Common myeloid progenitor, CD34-positive (primary cell): Measurements from ENCODE around the gene CHP2.
"Not testable (repeated sequence)": the region's sequence is repeated elsewhere in the genome, so short reads cannot be mapped to it uniquely, and the experiment has no call there.

ENCODE experiments used
- CTCF ChIA-PET: fragments of 350-600 bp; sonication (Branson Sonifier 250); formaldehyde crosslinking; loops from one replicate; lab custom pipeline; 2021; ENCODE audit warnings: antibody characterized with exemption; lab: Charles Lee
- POLR2A ChIA-PET: fragments of 350-600 bp; sonication (Branson Sonifier 250); formaldehyde crosslinking; loops from one replicate; lab custom pipeline; 2021; ENCODE audit warnings: antibody characterized with exemption; lab: Charles Lee
- DNase-seq, 3 donors: peaks; one replicate each; pipeline versions ENCODE4 v3.0.0 to v3.0.0-alpha.2; 2013
- H3K27ac ChIP-seq, 2 experiments: 1 replicate in 1 of 2; 2 replicates in 1 of 2; pipeline ENCODE4 v1.7.0; 2013; ENCODE audit warnings: inconsistent platforms in 2 of 2, low read length in 2 of 2, mild to moderate bottlenecking in 2 of 2, low read depth in 1 of 2, moderate library complexity in 1 of 2; ENCODE audit not compliant: severe bottlenecking in 2 of 2, insufficient read depth in 1 of 2, poor library complexity in 1 of 2
- H3K27me3 ChIP-seq, 5 experiments: replicated peaks in 2 of 5; 1 replicate in 3 of 5; 2 replicates in 2 of 5; pipeline versions ENCODE4 v1.6.1 to v1.7.0; 2013; ENCODE audit warnings: low read length in 4 of 5, mild to moderate bottlenecking in 2 of 5, moderate library complexity in 2 of 5, inconsistent platforms in 1 of 5; ENCODE audit not compliant: insufficient read depth in 5 of 5, control insufficient read depth in 4 of 5
- H3K36me3 ChIP-seq, 4 experiments: 1 replicate in 2 of 4; 2 replicates in 2 of 4; pipeline versions ENCODE4 v1.6.1 to v1.7.0; 2013; ENCODE audit warnings: low read length in 3 of 4, control low read depth in 1 of 4, mild to moderate bottlenecking in 1 of 4; ENCODE audit not compliant: control insufficient read depth in 4 of 4, insufficient read depth in 4 of 4
- H3K4me1 ChIP-seq, 4 experiments: 1 replicate in 3 of 4; 2 replicates in 1 of 4; pipeline versions ENCODE4 v1.6.1 to v1.7.1; 2013; ENCODE audit warnings: low read length in 3 of 4, mild to moderate bottlenecking in 3 of 4, control low read depth in 1 of 4, inconsistent platforms in 1 of 4, moderate library complexity in 1 of 4; ENCODE audit not compliant: control insufficient read depth in 4 of 4, insufficient read depth in 4 of 4; ENCODE audit errors: control extremely low read depth in 1 of 4
- H3K4me3 ChIP-seq, 7 experiments: 1 replicate in 4 of 7; 2 replicates in 3 of 7; pipeline versions ENCODE4 v1.5.1 to v1.7.0; 2013; ENCODE audit warnings: mild to moderate bottlenecking in 7 of 7, low read length in 6 of 7, moderate library complexity in 6 of 7, inconsistent platforms in 2 of 7, low read depth in 2 of 7, control low read depth in 1 of 7; ENCODE audit not compliant: insufficient read depth in 4 of 7, control insufficient read depth in 1 of 7; ENCODE audit errors: extremely low read depth in 1 of 7
- H3K9me3 ChIP-seq, 5 experiments: 1 replicate in 4 of 5; 2 replicates in 1 of 5; pipeline versions ENCODE4 v1.6.1 to v1.7.1; 2013; ENCODE audit warnings: low read length in 4 of 5, mild to moderate bottlenecking in 2 of 5, inconsistent platforms in 1 of 5, low read depth in 1 of 5, moderate library complexity in 1 of 5; ENCODE audit not compliant: control insufficient read depth in 4 of 5, insufficient read depth in 2 of 5; ENCODE audit errors: control extremely low read depth in 1 of 5
- WGBS: methylation state at CpG from one replicate; pipeline ENCODE4 v1.1.5; 2013; ENCODE audit not compliant: insufficient coverage; 5-methylcytosine and 5-hydroxymethylcytosine counted together

Gene CHP2

DNA sequence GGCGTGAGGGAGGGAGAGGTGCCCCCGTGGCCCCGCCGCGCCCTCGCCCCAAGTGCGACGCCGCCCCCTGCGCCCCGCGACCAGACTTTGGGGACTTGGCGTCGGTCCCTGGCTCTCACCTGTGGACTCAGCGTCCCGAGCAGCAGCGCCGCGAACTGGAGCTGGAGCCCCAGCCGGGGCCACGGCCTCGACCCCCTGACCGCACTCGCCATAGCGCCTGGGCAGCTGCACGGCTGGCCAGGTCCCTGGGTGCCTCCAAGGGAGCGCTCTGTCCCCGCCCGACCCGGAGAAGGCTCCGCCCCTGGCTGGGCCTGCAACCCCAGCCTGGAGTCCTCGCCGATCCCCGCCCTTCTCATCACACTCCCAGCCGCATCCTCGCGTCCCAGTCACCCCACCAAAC lies 41.9 kb upstream of the CHP2 start, which contains the start of gene ERN2:
Gene ERN2, minus strand, starts transcription at position 247 of the 400 bp plus-strand sequence. Its CDS starts 35 bp downstream, at position 212.
- Histone ChIP-seq H3K9me3 (peaks cover 0 to 22% (median 11%) of the 10 kb centered on the region in 5 experiments), H3K27ac (no peak within 1 kb of the TSS), H3K4me1 (peaks cover 0 to 6% (median 2%) of the 10 kb centered on the region in 4 experiments), H3K36me3 (no peaks in the 10 kb centered on the region), H3K27me3 (peaks cover 4 to 69% (median 21%) of the 10 kb centered on the region in 5 experiments), H3K4me3 (peak within 1 kb of the TSS in 1 of 7 experiments; percentile 4)
- ChIA-PET POLR2A (no interaction called here), CTCF (no interaction called here)
- WGBS = 5% methylated on average over 37 of the region's 37 CpGs
- DNase-seq = no peak

DNA sequence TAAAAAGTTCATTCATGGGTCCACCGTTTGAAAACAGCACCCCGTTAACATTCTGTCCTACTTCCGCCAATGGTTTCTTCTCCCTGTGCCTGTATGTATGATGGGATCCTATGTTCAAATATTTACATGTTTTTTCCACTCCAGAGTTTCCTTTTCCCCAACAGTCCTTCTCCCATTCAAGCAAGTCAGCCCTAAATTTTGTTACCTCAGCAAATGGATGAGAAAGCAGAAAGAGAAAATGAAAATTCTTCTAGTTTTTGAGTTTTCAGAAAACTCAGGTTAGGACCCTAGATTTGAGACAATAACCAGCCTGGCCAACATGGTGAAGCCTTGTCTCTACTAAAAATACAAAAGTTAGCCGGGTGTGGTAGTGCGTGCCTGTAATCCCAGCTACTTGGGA lies 38.3 kb upstream of the CHP2 start:
- Histone ChIP-seq H3K36me3 (no peaks in the 10 kb centered on the region), H3K4me1 (peaks cover 0 to 6% (median 2%) of the 10 kb centered on the region in 4 experiments), H3K4me3 (no peak overlapping the region), H3K27ac (no peak overlapping the region), H3K9me3 (no peaks in the 10 kb centered on the region), H3K27me3 (peaks cover 0 to 55% (median 15%) of the 10 kb centered on the region in 5 experiments)
- ChIA-PET CTCF (no interaction called here), POLR2A (no interaction called here)
- DNase-seq = no peak
- WGBS = 100% methylated on average over 2 of the region's 5 CpGs

DNA sequence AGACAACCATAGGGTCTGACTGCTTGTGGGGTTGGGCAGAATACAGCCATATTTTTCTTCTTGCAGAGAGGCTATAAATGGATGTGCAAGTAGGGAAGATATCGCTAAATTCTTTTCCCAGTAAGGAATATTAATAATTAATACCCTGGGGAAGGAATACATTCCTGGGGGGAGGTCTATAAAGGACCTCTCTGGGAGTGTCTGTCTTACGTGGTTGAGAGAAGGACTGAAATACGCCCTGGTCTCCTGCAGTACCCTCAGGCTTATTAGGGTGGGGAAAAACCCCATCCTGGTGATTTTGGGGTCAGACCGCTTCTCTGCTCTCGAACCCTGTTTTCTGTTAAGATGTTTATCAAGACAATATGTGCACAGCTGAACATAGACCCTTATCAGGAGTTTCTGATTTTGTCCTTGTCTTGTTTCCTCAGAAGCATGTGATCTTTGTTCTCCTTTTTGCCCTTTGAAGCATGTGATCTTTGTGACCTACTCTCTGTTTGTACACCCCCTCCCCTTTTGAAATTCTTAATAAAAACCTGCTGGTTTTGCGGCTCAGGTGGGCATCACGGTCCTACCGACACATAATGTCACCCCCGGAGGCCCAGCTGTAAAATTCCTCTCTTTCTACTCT lies 32.1 kb upstream of the CHP2 start:
- POLR2A ChIA-PET, H3K4me3 ChIP-seq, H3K9me3 ChIP-seq, H3K4me1 ChIP-seq, H3K27ac ChIP-seq, DNase-seq, H3K36me3 ChIP-seq, H3K27me3 ChIP-seq, CTCF ChIA-PET: not testable (repeated sequence)
- 86% methylated on average over 7 of the region's 9 CpGs for whole genome bisulfite sequencing

DNA sequence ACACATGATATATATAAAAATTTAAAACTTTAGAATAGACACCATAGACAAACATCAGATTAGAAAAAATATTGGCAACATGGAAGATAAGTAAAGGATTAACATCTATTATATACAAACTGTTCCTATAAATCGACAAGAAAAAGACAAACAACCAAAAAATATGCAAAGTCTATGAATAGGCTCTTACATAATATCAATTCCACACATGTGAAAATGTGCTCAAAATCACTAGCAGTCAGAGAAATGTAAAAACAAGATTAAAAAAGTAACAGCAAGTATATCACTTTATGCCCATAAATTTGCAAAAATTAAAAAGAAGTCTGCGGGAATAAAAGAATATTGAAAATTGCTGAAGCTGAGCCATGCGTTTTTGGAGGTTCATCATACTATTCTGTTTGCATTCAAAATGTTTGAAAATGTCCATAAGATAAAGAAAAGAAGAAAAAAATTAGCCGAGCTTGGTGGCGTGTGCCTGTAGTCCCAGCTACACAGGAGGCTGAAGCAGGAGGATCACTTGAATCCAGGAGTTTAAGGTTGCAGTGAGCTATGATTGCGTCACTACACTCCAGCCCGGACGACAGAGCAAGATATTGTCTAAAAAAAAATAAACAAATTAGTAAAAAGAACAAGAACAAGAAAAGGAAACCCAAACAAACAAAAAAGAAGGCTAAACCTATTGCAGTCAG lies 30.6 kb upstream of the CHP2 start:
- Histone ChIP-seq H3K4me1 (no peaks in the 10 kb centered on the region), H3K4me3 (no peak overlapping the region), H3K9me3 (peaks cover 0 to 9% (median 0%) of the 10 kb centered on the region in 5 experiments), H3K36me3 (no peaks in the 10 kb centered on the region), H3K27me3 (peaks cover 0 to 1% (median 0%) of the 10 kb centered on the region in 5 experiments), H3K27ac (no peak overlapping the region)
- DNase-seq = no peak
- CTCF ChIA-PET = no interaction called here
- POLR2A ChIA-PET = no interaction called here
- 91% methylated on average over 3 of the region's 8 CpGs for WGBS

DNA sequence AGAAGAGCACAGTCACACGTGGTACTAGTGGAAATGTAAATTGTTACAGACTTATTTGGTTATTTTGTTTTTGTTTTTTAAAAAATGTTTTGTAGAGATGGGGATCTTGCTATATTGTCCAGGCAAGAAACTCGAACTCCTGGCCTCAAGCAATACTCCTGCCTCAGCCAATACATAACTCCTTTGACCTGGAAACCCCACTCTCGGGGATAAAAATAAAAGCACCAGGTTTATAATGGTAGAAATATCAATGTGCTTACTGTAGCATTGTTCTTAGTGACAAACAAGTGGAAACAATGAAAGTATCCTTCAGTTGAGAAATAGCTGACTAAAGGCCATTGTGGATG lies 30.1 kb upstream of the CHP2 start:
- H3K4me1 ChIP-seq = peaks cover 0 to 2% (median 0%) of the 10 kb centered on the region in 4 experiments
- peaks cover 0 to 9% (median 0%) of the 10 kb centered on the region in 5 experiments for H3K9me3 ChIP-seq
- ChIA-PET POLR2A (no interaction called here), CTCF (no interaction called here)
- no peaks in the 10 kb centered on the region for H3K36me3 ChIP-seq
- no peaks in the 10 kb centered on the region for H3K27me3 ChIP-seq
- no CpG with 5 or more reads among the region's 3 CpGs for WGBS
- no peak for DNase-seq
- no peak overlapping the region for H3K4me3 ChIP-seq
- no peak overlapping the region for H3K27ac ChIP-seq

DNA sequence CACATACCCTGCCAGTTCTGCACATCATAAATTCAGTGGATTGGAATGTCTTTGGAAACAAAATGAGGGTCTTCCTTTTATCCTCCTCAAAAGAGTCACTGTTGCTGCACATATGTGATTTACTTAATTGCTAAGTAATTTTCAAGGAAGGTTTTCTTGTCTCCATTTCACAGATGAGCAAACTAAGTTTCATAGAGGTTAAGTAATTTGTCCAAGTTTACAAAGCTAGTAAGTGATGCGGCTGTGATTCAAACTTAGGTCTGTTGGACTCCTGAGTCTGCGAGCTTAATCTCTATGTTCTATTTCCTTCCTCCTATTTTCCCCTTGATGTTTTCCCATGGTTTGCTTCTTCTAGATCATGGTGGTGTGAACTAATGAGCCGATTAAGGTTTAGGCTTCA lies 28.1 kb upstream of the CHP2 start:
- Histone ChIP-seq H3K27ac (no peak overlapping the region), H3K9me3 (peaks cover 0 to 9% (median 0%) of the 10 kb centered on the region in 5 experiments), H3K36me3 (no peaks in the 10 kb centered on the region), H3K4me1 (peaks cover 0 to 2% (median 0%) of the 10 kb centered on the region in 4 experiments), H3K4me3 (no peak overlapping the region), H3K27me3 (no peaks in the 10 kb centered on the region)
- no peak for DNase-seq
- CTCF ChIA-PET = interaction anchor here (0.6 to 1.3 kb wide), 2 partner anchors 9 to 32 kb away, joined by 3 read pairs; no protein-coding TSS in a partner anchor
- WGBS = 100% methylated on average over 1 of the region's 3 CpGs
- POLR2A ChIA-PET = no interaction called here

DNA sequence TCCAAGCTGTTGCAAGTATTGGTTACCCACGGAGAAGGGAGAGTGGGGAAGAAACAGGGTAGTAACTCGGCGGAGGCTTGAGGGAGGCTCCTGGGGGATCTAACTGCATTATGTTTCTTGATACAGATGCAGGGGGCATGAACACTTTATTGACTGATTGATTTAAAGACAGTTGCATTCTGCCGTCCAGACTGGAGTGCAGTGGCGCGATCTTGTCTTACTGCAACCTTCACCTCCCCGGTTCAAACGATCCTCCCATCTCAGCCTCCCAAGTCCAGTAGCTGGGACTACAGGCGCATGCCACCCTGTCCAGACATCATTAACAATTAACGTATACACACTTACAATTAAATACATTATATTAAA lies 26.7 kb upstream of the CHP2 start:
- 83% methylated on average over 5 of the region's 10 CpGs for WGBS
- ChIA-PET POLR2A (interaction anchor here (0.8 kb wide), 1 partner anchor 33 kb away, joined by 4 read pairs; no protein-coding TSS in a partner anchor), CTCF (interaction anchor here (0.8 to 3.8 kb wide), 6 partner anchors 9 to 308 kb away, joined by 3 to 15 read pairs (median 3); no protein-coding TSS in a partner anchor)
- Histone ChIP-seq H3K4me3 (no peak overlapping the region), H3K9me3 (peaks cover 0 to 2% (median 0%) of the 10 kb centered on the region in 5 experiments), H3K4me1 (peaks cover 0 to 2% (median 0%) of the 10 kb centered on the region in 4 experiments), H3K27me3 (no peaks in the 10 kb centered on the region), H3K27ac (no peak overlapping the region), H3K36me3 (no peaks in the 10 kb centered on the region)
- DNase-seq = no peak
